Measurements from ENCODE around the gene HSD17B14. TPM values are rescaled to one million over a fixed set of nuclear protein-coding genes. Genes with fewer than 3 reads are reported as not detected.

Gene HSD17B14
- total and polyA plus RNA-seq, 2 experiments from 2014 or later, result 31.7 to 43.1 TPM

- H3K4me3 ChIP-seq, result no peak overlapping the region
Measured at GRCh38 chr19:48867746-48868113, 31.4 kb upstream of the HSD17B14 start.

GRCh38 chr19:48867123-48867745 lies 30.9 kb upstream of the HSD17B14 start:
- H3K4me1 ChIP-seq (ENCODE audit: low read depth), result peaks cover 28% of the 10 kb centered on the region
- no peaks in the 10 kb centered on the region for H3K9me3 ChIP-seq (ENCODE audit: low read depth)
- H3K36me3 ChIP-seq, result peaks cover 4% of the 10 kb centered on the region
- TF ChIP-seq CTCF (IDR thresholded peaks at IDR 0.05; ENCODE audit: low read depth, low read length), result no peak
- H3K27ac ChIP-seq, result peak overlapping the region; percentile 36
- no peaks in the 10 kb centered on the region for H3K27me3 ChIP-seq
- peak in 1 of 2 donors; percentile 35 for DNase-seq (ENCODE audit: low read depth in 1 of 2, low spot score in 1 of 2)
- H3K4me3 ChIP-seq, result no peak overlapping the region

More at GRCh38 chr19:48867746-48868113, 31.4 kb upstream of the HSD17B14 start:
- no peak for TF ChIP-seq CTCF (IDR thresholded peaks at IDR 0.05; ENCODE audit: low read depth, low read length)
- Histone ChIP-seq H3K27me3 (no peaks in the 10 kb centered on the region), H3K36me3 (peaks cover 4% of the 10 kb centered on the region), H3K27ac (peak overlapping the region; percentile 36), H3K4me1 (ENCODE audit: low read depth) (peaks cover 28% of the 10 kb centered on the region), H3K9me3 (ENCODE audit: low read depth) (no peaks in the 10 kb centered on the region)
- DNase-seq (ENCODE audit: low read depth in 1 of 2, low spot score in 1 of 2), result no peak

GRCh38 chr19:48866692-48867091 lies 30.4 kb upstream of the HSD17B14 start:
- Histone ChIP-seq H3K27me3 (no peaks in the 10 kb centered on the region), H3K4me1 (ENCODE audit: low read depth) (peaks cover 28% of the 10 kb centered on the region), H3K36me3 (peaks cover 4% of the 10 kb centered on the region), H3K9me3 (ENCODE audit: low read depth) (no peaks in the 10 kb centered on the region), H3K27ac (peak overlapping the region; percentile 36), H3K4me3 (no peak overlapping the region)
- TF ChIP-seq CTCF (IDR thresholded peaks at IDR 0.05; ENCODE audit: low read depth, low read length), result no peak
- no peak for DNase-seq (ENCODE audit: low read depth in 1 of 2, low spot score in 1 of 2)

- no peak for DNase-seq (ENCODE audit: low read depth in 1 of 2, low spot score in 1 of 2)
- no peak for TF ChIP-seq CTCF (IDR thresholded peaks at IDR 0.05; ENCODE audit: low read depth, low read length)
- H3K36me3 ChIP-seq, result peaks cover 4% of the 10 kb centered on the region
- no peaks in the 10 kb centered on the region for H3K27me3 ChIP-seq
- H3K9me3 ChIP-seq (ENCODE audit: low read depth), result no peaks in the 10 kb centered on the region
- no peak overlapping the region for H3K4me3 ChIP-seq
- H3K27ac ChIP-seq, result no peak overlapping the region
- H3K4me1 ChIP-seq (ENCODE audit: low read depth), result peaks cover 19% of the 10 kb centered on the region
Measured at GRCh38 chr19:48862827-48863226, 26.5 kb upstream of the HSD17B14 start.

- Histone ChIP-seq H3K4me1 (ENCODE audit: low read depth) (peaks cover 5% of the 10 kb centered on the region), H3K4me3 (no peak overlapping the region), H3K36me3 (peaks cover 4% of the 10 kb centered on the region), H3K27me3 (no peaks in the 10 kb centered on the region), H3K9me3 (ENCODE audit: low read depth) (no peaks in the 10 kb centered on the region), H3K27ac (no peak overlapping the region)
- no peak for TF ChIP-seq CTCF (IDR thresholded peaks at IDR 0.05; ENCODE audit: low read depth, low read length)
- no peak for DNase-seq (ENCODE audit: low read depth in 1 of 2, low spot score in 1 of 2)
Measured at GRCh38 chr19:48861313-48861712, 25.0 kb upstream of the HSD17B14 start.
